GM12878 (cell line): ENCODE data around the gene IL17F. TPM values are rescaled to one million over a fixed set of nuclear protein-coding genes. Genes with fewer than 3 reads are reported as not detected.

Experiments used
- ATAC-seq: fragments of 200-7000 bp; cut with Tn5 transposase; 3 replicates; pipeline ENCODE4 v1.9.1; 2020; ENCODE audit warnings: mild to moderate bottlenecking, moderate library complexity
- BruUV-seq: library from RNA; stranded (reverse); fragments of 400-500 nt; replicated peaks from 2 replicates; lab custom pipeline; 2021; lab: Mats Ljungman, UMichigan
- CTCF ChIA-PET: fragments of 300-600 bp; sonication (Branson Sonifier 250); formaldehyde crosslinking; extraction: SDS; loops from one replicate; lab custom pipeline; 2021; ENCODE audit warnings: inconsistent platforms; lab: Yijun Ruan, JAX
- POLR2A ChIA-PET: fragments of 350-600 bp; formaldehyde crosslinking; extraction: SDS; loops from one replicate; lab custom pipeline; 2021; ENCODE audit warnings: inconsistent platforms; lab: Charles Lee
- RAD21 ChIA-PET: fragments of 300-600 bp; sonication (Branson Sonifier 250); formaldehyde crosslinking; loops from one replicate; lab custom pipeline; 2023; ENCODE audit warnings: antibody characterized with exemption; ENCODE audit not compliant: unreplicated experiment; lab: Charles Lee
- SMC1A ChIA-PET: fragments of 300-600 bp; sonication (Branson Sonifier 250); formaldehyde crosslinking; loops from one replicate; lab custom pipeline; 2023; ENCODE audit not compliant: unreplicated experiment, uncharacterized antibody; lab: Charles Lee
- DNase-seq: peaks from one replicate; pipeline ENCODE4 v3.0.0-alpha.2; 2011; ENCODE audit warnings: low read depth, low spot score
- FAIRE-seq: peaks from 3 replicates; lab custom pipeline; 2011; peaks lifted over from hg19 to GRCh38; lab: Jason Lieb, UNC
- H2AFZ ChIP-seq: 2 replicates; pipeline ENCODE4 v1.6.0; 2011; ENCODE audit warnings: low read depth, low read length, control low read depth; ENCODE audit not compliant: control insufficient read depth
- H3K27ac ChIP-seq: 2 replicates; pipeline ENCODE4 v1.5.1; 2011; ENCODE audit warnings: control low read depth; ENCODE audit not compliant: control insufficient read depth, insufficient read depth
- H3K27me3 ChIP-seq, 2 experiments: replicated peaks in 1 of 2; 2 replicates each; pipeline versions ENCODE4 v1.6.0 to v1.6.1; 2011; ENCODE audit warnings: low read length in 1 of 2; ENCODE audit not compliant: control insufficient read depth in 2 of 2, insufficient read depth in 2 of 2
- H3K36me3 ChIP-seq, 2 experiments: 2 replicates each; pipeline ENCODE4 v1.5.1; 2011; ENCODE audit warnings: low read length in 1 of 2; ENCODE audit not compliant: control insufficient read depth in 2 of 2, insufficient read depth in 2 of 2
- H3K4me1 ChIP-seq: 2 replicates; pipeline ENCODE4 v1.6.1; 2011; ENCODE audit warnings: mild to moderate bottlenecking, low read length, moderate library complexity, mixed read lengths; ENCODE audit not compliant: control insufficient read depth, insufficient read depth
- H3K4me2 ChIP-seq: 2 replicates; pipeline ENCODE4 v1.6.0; 2011; ENCODE audit warnings: control low read depth; ENCODE audit not compliant: control insufficient read depth, insufficient read depth
- H3K4me3 ChIP-seq: fragments of 200-600 bp; sonication (generic); 2 replicates; pipeline ENCODE4 v1.5.1; 2016
- H3K79me2 ChIP-seq: 2 replicates; pipeline ENCODE4 v1.6.0; 2011; ENCODE audit warnings: low read length; ENCODE audit not compliant: control insufficient read depth, insufficient read depth
- H3K9ac ChIP-seq: 2 replicates; pipeline ENCODE4 v1.8.0; 2011; ENCODE audit warnings: low read length, control low read depth, mixed read lengths; ENCODE audit not compliant: control insufficient read depth, insufficient read depth
- H3K9me3 ChIP-seq: replicated peaks from 3 replicates; pipeline ENCODE4 v1.5.1; 2011; ENCODE audit warnings: mild to moderate bottlenecking, low read length; ENCODE audit not compliant: control insufficient read depth, insufficient read depth
- H4K20me1 ChIP-seq: 2 replicates; pipeline ENCODE4 v1.6.0; 2011; ENCODE audit not compliant: control insufficient read depth, insufficient read depth
- BRCA1 ChIP-seq: IDR thresholded peaks from 2 replicates; pipeline ENCODE4 v1.6.1; 2011; ENCODE audit warnings: low read depth, low read length, improper control_type of control experiment
- CHD2 ChIP-seq: IDR thresholded peaks from 2 replicates; pipeline ENCODE4 v1.6.1; 2011; ENCODE audit warnings: low read depth, low read length, improper control_type of control experiment, borderline replicate concordance
- CREM ChIP-seq: IDR thresholded peaks from 2 replicates; pipeline ENCODE4 v1.6.1; 2014; ENCODE audit warnings: antibody characterized with exemption, low read depth
- EED ChIP-seq: sonication (generic); IDR thresholded peaks from 2 replicates; pipeline ENCODE4 v1.6.1; 2016; ENCODE audit warnings: antibody characterized with exemption, low read depth
- EP300 ChIP-seq, 2 experiments: fragments of 150-350 bp in 1 of 2; IDR thresholded peaks; 2 replicates each; pipeline ENCODE4 v1.6.1; 2011 to 2012; ENCODE audit warnings: low read depth in 2 of 2, low read length in 2 of 2, borderline replicate concordance in 1 of 2, improper control_type of control experiment in 1 of 2, inconsistent platforms in 1 of 2; ENCODE audit not compliant: control insufficient read depth in 1 of 2
- ESRRA ChIP-seq: IDR thresholded peaks from 2 replicates; pipeline ENCODE4 v1.6.1; 2012; ENCODE audit warnings: mild to moderate bottlenecking, low read length, improper control_type of control experiment
- HDAC2 ChIP-seq: fragments of 200-600 bp; sonication (generic); IDR thresholded peaks from 2 replicates; pipeline ENCODE4 v1.6.1; 2017
- IRF4 ChIP-seq: IDR thresholded peaks from 2 replicates; pipeline ENCODE4 v1.6.1; 2011; ENCODE audit warnings: low read depth, low read length
- MYB ChIP-seq: fragments of 150-350 bp; IDR thresholded peaks from 2 replicates; pipeline ENCODE4 v1.6.1; 2014; ENCODE audit warnings: mild to moderate bottlenecking, low read depth, low read length, borderline replicate concordance
- RAD21 ChIP-seq: IDR thresholded peaks from 2 replicates; pipeline ENCODE4 v1.6.1; 2011; ENCODE audit warnings: mild to moderate bottlenecking, low read depth, low read length, moderate library complexity; ENCODE audit not compliant: insufficient read depth
- RFX5 ChIP-seq: IDR thresholded peaks from 2 replicates; pipeline ENCODE4 v1.6.1; 2011; ENCODE audit warnings: low read depth, low read length, improper control_type of control experiment
- SPI1 ChIP-seq: IDR thresholded peaks from 2 replicates; pipeline ENCODE4 v1.6.1; 2011; ENCODE audit warnings: low read depth, mild to moderate bottlenecking, low read length, moderate library complexity, borderline replicate concordance; ENCODE audit not compliant: insufficient read depth
- SUZ12 ChIP-seq: fragments of 200-600 bp; sonication (generic); IDR thresholded peaks from one replicate; pipeline ENCODE4 v1.6.1; 2018; ENCODE audit warnings: antibody characterized with exemption, mild to moderate bottlenecking; ENCODE audit not compliant: unreplicated experiment
- YBX1 ChIP-seq: fragments of 450-650 bp; IDR thresholded peaks from 2 replicates; pipeline ENCODE4 v1.6.1; 2016; ENCODE audit warnings: antibody characterized with exemption
- WGBS: methylation state at CpG from one replicate; pipeline ENCODE4 v1.1.6; 2016; ENCODE audit warnings: low lambda C conversion rate; ENCODE audit not compliant: insufficient replicate concordance, insufficient coverage; ENCODE audit errors: missing lambda C conversion rate; 5-methylcytosine and 5-hydroxymethylcytosine counted together
- in situ Hi-C: fragments of 300-500 bp; cut with MboI; formaldehyde crosslinking; loops from 9 replicates; pipeline ENCODE4 v1.14.3; 2018; ENCODE audit warnings: mixed read lengths
- intact Hi-C: fragments of 100-400 bp; cut with micrococcal nuclease; formaldehyde crosslinking; loops from one replicate; pipeline ENCODE4 v1.14.2; 2022; ENCODE audit not compliant: unreplicated experiment
- polyA plus RNA-seq, 11 experiments: library from polyadenylated mRNA; depleted of rRNA in 4 of 11; unstranded in 6 of 11; stranded (reverse) in 5 of 11; fragments of >200 nt; fragmentation: Nextera tagmentation in 4 of 11; fragmentation: Illumina TruSeq in 1 of 11; extraction: Ambion mirVana in 4 of 11; extraction: Trizol in 1 of 11; gene quantifications; 1 replicate in 1 of 11; 2 replicates in 10 of 11; pipeline versions ENCODE4 v1.2.1 to v1.2.3, GENCODE V29; 2011 to 2016; ENCODE audit warnings: inconsistent platforms in 2 of 11, missing spikeins in 2 of 11, low read depth in 1 of 11
- total RNA-seq, 4 experiments: library from RNA; depleted of rRNA in 3 of 4; stranded (reverse); fragments of >200 nt in 3 of 4; fragmentation: Illumina TruSeq in 1 of 4; extraction: Trizol in 1 of 4; gene quantifications; 2 replicates each; pipeline versions ENCODE4 v1.2.1 to v1.2.3, GENCODE V29; 2013 to 2021
- TF ChIP-seq, protein P1 (sequence below): fragments of 450-650 bp; formaldehyde crosslinking; IDR thresholded peaks from 2 replicates; pipeline ENCODE4 v1.5.0; 2022; ENCODE audit warnings: mild to moderate bottlenecking, missing genetic modification characterization
- TF ChIP-seq, protein P2 (sequence below): IDR thresholded peaks from 2 replicates; pipeline ENCODE4 v1.6.1; 2012; ENCODE audit warnings: low read depth, low read length, improper control_type of control experiment

Gene IL17F
- total and polyA plus RNA-seq, 10 of the 15 experiments (the other 5 are each of a cell fraction or from before 2014, with no cell fraction given): 0.20 TPM; not detected in 9

DNA sequence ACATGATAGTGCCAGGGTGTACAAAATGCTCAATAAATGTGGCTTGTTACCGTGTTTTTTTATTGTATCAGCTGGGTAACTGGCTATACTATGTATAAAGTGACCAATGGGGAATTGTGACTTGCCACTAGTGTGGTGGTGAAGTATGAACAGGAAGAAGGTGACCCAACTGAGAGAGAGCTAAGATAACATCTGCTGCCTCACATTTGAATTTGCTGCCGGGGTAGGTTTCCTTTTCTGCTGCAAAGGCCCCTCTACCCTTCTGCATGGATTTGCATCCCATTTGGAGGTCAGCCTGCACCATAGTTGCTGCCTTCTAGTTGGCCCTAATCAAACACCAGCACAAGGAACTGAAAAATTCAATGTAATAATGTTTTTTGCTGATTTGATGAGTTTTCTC lies 34.1 kb downstream of the IL17F start:
- Histone ChIP-seq H3K4me3 (no peak overlapping the region), H3K4me1 (peaks cover 15% of the 10 kb centered on the region), H2AFZ (no peak overlapping the region), H3K36me3 (no peaks in the 10 kb centered on the region), H3K4me2 (no peak overlapping the region), H3K9ac (no peak overlapping the region), H3K79me2 (no peaks in the 10 kb centered on the region), H3K27me3 (no peaks in the 10 kb centered on the region), H3K27ac (peak overlapping the region; percentile 30; the same call in 1 of the 2 replicates), H4K20me1 (no peaks in the 10 kb centered on the region), H3K9me3 (no peaks in the 10 kb centered on the region)
- POLR2A ChIA-PET: no interaction called here
- no TSS peak for BruUV-seq
- intact Hi-C loops: no loop called here
- CTCF ChIA-PET: interaction anchor here (0.8 kb wide), 2 partner anchors 24 to 50 kb away, joined by 3 to 4 read pairs; no protein-coding TSS in a partner anchor
- DNase-seq: no peak
- in situ Hi-C loops: no loop called here
- SMC1A ChIA-PET: interaction anchor here (0.7 to 1.9 kb wide), 6 partner anchors 24 to 161 kb away, joined by 3 to 4 read pairs (median 3); no protein-coding TSS in a partner anchor
- no peak for TF ChIP-seq BRCA1
- TF ChIP-seq, protein P1, sequence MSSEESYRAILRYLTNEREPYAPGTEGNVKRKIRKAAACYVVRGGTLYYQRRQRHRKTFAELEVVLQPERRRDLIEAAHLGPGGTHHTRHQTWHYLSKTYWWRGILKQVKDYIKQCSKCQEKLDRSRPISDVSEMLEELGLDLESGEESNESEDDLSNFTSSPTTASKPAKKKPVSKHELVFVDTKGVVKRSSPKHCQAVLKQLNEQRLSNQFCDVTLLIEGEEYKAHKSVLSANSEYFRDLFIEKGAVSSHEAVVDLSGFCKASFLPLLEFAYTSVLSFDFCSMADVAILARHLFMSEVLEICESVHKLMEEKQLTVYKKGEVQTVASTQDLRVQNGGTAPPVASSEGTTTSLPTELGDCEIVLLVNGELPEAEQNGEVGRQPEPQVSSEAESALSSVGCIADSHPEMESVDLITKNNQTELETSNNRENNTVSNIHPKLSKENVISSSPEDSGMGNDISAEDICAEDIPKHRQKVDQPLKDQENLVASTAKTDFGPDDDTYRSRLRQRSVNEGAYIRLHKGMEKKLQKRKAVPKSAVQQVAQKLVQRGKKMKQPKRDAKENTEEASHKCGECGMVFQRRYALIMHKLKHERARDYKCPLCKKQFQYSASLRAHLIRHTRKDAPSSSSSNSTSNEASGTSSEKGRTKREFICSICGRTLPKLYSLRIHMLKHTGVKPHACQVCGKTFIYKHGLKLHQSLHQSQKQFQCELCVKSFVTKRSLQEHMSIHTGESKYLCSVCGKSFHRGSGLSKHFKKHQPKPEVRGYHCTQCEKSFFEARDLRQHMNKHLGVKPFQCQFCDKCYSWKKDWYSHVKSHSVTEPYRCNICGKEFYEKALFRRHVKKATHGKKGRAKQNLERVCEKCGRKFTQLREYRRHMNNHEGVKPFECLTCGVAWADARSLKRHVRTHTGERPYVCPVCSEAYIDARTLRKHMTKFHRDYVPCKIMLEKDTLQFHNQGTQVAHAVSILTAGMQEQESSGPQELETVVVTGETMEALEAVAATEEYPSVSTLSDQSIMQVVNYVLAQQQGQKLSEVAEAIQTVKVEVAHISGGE (CRISPR knock-in tag): no peak
- no peak for TF ChIP-seq EED
- TF ChIP-seq MYB: no peak
- TF ChIP-seq ESRRA: no peak
- TF ChIP-seq HDAC2: no peak
- no peak for TF ChIP-seq EP300 (IDR thresholded peaks at IDR 0.05; ENCODE audit: borderline replicate concordance in 1 of 2, control insufficient read depth in 1 of 2, low read depth in 2 of 2, low read length in 2 of 2)
- no peak for TF ChIP-seq CREM
- TF ChIP-seq YBX1: no peak
- TF ChIP-seq, protein P2, sequence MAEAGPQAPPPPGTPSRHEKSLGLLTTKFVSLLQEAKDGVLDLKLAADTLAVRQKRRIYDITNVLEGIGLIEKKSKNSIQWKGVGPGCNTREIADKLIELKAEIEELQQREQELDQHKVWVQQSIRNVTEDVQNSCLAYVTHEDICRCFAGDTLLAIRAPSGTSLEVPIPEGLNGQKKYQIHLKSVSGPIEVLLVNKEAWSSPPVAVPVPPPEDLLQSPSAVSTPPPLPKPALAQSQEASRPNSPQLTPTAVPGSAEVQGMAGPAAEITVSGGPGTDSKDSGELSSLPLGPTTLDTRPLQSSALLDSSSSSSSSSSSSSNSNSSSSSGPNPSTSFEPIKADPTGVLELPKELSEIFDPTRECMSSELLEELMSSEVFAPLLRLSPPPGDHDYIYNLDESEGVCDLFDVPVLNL: no peak
- no peak for TF ChIP-seq SUZ12
- no peak for TF ChIP-seq RAD21
- no peak for TF ChIP-seq CHD2
- no peak for TF ChIP-seq RFX5
- TF ChIP-seq SPI1: no peak
- no peak for TF ChIP-seq IRF4
- FAIRE-seq: peak; percentile 72
- 0% methylated on average over 2 of the region's 2 CpGs for WGBS
- ATAC-seq: peak; percentile 54
- RAD21 ChIA-PET: no interaction called here
